NCI-H345 treated with DMSO at 0.1 percent for 48 hours (cell line): ENCODE data around the gene ATG4B.

Experiments used
- DNase-seq: peaks from one replicate; lab custom pipeline; 2025; ENCODE audit not compliant: unreplicated experiment; lab: John Stamatoyannopoulos, UW

Gene ATG4B

GRCh38 chr2:241680827-241681599 lies 43.5 kb downstream of the ATG4B start:
- no peak for DNase-seq

GRCh38 chr2:241686324-241686649 lies 48.8 kb downstream of the ATG4B start:
- DNase-seq, result no peak

GRCh38 chr2:241686650-241687425 lies 49.3 kb downstream of the ATG4B start, which contains the start of gene DTYMK:
Gene DTYMK (minus strand): TSS chr2:241686815. CDS start chr2:241686783, 32 bp downstream.
- DNase-seq, result peak; percentile 90

- no peak for DNase-seq
Measured at GRCh38 chr2:241689306-241689705, 51.8 kb downstream of the ATG4B start.

GRCh38 chr2:241690202-241690717 lies 52.8 kb downstream of the ATG4B start:
- no peak for DNase-seq

- DNase-seq, result no peak
Measured at GRCh38 chr2:241692448-241692847, 55.0 kb downstream of the ATG4B start.

- DNase-seq, result no peak
Measured at GRCh38 chr2:241695651-241696050, 58.2 kb downstream of the ATG4B start.

GRCh38 chr2:241701149-241701398 lies 63.6 kb downstream of the ATG4B start:
- DNase-seq, result peak; percentile 75

- DNase-seq, result peak; percentile 79
Measured at GRCh38 chr2:241701399-241702154, 64.1 kb downstream of the ATG4B start, which contains the start of gene ING5. Gene ING5 (plus strand): TSS chr2:241702039. CDS start chr2:241702066, 27 bp downstream.

GRCh38 chr2:241702155-241703031 lies 64.9 kb downstream of the ATG4B start:
- DNase-seq, result peak; percentile 78

GRCh38 chr2:241703032-241703604 lies 65.6 kb downstream of the ATG4B start:
- peak; percentile 9 for DNase-seq

- DNase-seq, result no peak
Measured at GRCh38 chr2:241706537-241706936, 69.0 kb downstream of the ATG4B start.

- DNase-seq, result no peak
Measured at GRCh38 chr2:241708879-241709278, 71.4 kb downstream of the ATG4B start.

GRCh38 chr2:241719093-241719492 lies 81.6 kb downstream of the ATG4B start:
- no peak for DNase-seq

GRCh38 chr2:241720099-241720498 lies 82.6 kb downstream of the ATG4B start:
- DNase-seq, result no peak

- no peak for DNase-seq
Measured at GRCh38 chr2:241720560-241720959, 83.1 kb downstream of the ATG4B start.

GRCh38 chr2:241721852-241722251 lies 84.4 kb downstream of the ATG4B start:
- no peak for DNase-seq

- no peak for DNase-seq
Measured at GRCh38 chr2:241722896-241723454, 85.5 kb downstream of the ATG4B start.
